ENCODE measurements around the gene PRICKLE3. TPM values are rescaled to one million over a fixed set of nuclear protein-coding genes. Genes with fewer than 3 reads are reported as not detected.

The PRICKLE3 gene
- total RNA-seq, 1 donor from 2014 or later, result 9.7 TPM

DNA sequence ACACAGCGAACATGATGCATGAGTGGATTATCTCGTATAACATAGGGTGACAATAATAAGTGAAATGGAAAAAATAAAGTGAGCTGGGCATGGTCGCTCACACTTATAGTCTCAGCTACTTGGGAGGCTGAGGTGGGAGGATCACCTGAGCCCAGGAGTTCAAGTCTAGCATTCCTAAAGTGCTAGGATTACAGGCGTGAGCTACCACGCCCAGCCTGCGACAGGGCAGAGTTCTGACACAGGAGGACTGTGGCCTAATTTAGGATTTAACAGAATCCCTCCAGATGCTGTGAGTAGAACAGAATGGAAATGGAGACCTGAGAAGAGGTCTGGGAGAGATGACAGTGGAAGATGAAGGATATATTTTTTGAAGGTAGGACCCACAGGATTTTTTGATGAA lies 3.4 kb upstream of the PRICKLE3 start:
- DNase-seq, result no peak
- Histone ChIP-seq H3K27ac (replicated peaks) (peak overlapping the region; percentile 93), H3K9me3 (replicated peaks) (no peaks in the 10 kb centered on the region), H3K27me3 (ENCODE audit: low read depth) (no peaks in the 10 kb centered on the region), H3K4me3 (no peak overlapping the region), H3K36me3 (no peaks in the 10 kb centered on the region), H3K4me1 (peaks cover 27% of the 10 kb centered on the region)
- TF ChIP-seq, protein P1, sequence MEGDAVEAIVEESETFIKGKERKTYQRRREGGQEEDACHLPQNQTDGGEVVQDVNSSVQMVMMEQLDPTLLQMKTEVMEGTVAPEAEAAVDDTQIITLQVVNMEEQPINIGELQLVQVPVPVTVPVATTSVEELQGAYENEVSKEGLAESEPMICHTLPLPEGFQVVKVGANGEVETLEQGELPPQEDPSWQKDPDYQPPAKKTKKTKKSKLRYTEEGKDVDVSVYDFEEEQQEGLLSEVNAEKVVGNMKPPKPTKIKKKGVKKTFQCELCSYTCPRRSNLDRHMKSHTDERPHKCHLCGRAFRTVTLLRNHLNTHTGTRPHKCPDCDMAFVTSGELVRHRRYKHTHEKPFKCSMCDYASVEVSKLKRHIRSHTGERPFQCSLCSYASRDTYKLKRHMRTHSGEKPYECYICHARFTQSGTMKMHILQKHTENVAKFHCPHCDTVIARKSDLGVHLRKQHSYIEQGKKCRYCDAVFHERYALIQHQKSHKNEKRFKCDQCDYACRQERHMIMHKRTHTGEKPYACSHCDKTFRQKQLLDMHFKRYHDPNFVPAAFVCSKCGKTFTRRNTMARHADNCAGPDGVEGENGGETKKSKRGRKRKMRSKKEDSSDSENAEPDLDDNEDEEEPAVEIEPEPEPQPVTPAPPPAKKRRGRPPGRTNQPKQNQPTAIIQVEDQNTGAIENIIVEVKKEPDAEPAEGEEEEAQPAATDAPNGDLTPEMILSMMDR (IDR thresholded peaks at IDR 0.05; ENCODE audit: borderline replicate concordance), result no peak
- intact Hi-C loops (cut with micrococcal nuclease), result no loop called here

DNA sequence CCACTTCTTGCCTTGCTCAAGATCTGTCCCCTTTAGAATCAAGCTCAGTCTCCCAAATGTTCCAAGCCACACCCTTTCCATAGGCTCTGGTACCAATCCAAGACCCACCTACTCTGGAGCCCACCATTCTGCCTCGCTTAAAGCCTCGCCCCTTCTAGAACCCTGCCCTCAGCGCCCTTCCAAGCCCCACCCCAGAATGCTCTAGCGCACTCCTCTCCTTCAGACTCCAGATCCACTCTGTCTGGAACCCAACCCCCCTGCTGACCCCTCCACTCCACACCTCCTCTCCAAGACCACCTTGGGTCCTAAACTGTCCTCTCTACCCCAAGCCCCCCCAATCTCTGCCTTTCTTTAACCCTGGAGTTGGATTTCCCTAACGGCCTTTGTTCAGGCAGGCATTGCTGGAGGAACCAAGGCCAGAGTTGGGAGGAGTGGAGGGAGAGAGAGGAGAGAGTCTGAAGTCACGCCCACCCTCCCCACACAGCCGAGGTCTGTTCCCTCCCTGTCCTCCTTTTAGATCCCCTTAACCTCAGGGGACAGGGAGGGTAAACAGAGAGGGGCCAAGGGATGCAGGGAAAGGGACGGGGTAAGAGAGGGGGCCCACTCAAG lies 2.4 kb upstream of the PRICKLE3 start:
- intact Hi-C loops (cut with micrococcal nuclease), result no loop called here
- peaks cover 32% of the 10 kb centered on the region for H3K4me1 ChIP-seq
- DNase-seq, result no peak
- no peak overlapping the region for H3K4me3 ChIP-seq
- H3K9me3 ChIP-seq (replicated peaks), result no peaks in the 10 kb centered on the region
- TF ChIP-seq, protein P1 (IDR thresholded peaks at IDR 0.05; ENCODE audit: borderline replicate concordance), result no peak
- peaks cover 1% of the 10 kb centered on the region for H3K36me3 ChIP-seq
- no peaks in the 10 kb centered on the region for H3K27me3 ChIP-seq (ENCODE audit: low read depth)
- H3K27ac ChIP-seq (replicated peaks), result no peak overlapping the region

DNA sequence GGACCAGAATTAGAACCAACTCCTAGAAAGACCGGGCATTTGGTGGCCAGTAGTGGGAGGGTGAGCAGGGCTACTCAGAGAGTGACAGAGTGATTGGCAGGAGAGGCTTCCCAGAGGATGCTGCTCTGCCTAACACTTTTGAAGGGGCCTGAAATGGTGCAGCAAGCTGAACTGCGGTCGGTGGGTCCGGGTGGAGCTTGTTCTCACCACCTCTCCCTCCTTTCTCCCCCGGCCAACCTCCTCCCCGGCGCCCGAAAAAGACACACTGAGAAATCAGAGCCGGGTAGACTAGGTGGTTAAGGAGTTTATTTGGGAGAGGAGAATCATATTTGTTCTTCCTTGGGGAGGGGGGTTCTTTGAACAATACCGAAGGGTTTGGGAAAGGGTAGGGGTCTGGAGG lies 1.4 kb upstream of the PRICKLE3 start:
- Histone ChIP-seq H3K4me3 (no peak overlapping the region), H3K4me1 (peaks cover 32% of the 10 kb centered on the region), H3K36me3 (peaks cover 11% of the 10 kb centered on the region), H3K27ac (replicated peaks) (peak overlapping the region; percentile 88), H3K27me3 (ENCODE audit: low read depth) (no peaks in the 10 kb centered on the region), H3K9me3 (replicated peaks) (no peaks in the 10 kb centered on the region)
- TF ChIP-seq, protein P1 (IDR thresholded peaks at IDR 0.05; ENCODE audit: borderline replicate concordance), result no peak
- intact Hi-C loops (cut with micrococcal nuclease), result no loop called here
- DNase-seq, result no peak

DNA sequence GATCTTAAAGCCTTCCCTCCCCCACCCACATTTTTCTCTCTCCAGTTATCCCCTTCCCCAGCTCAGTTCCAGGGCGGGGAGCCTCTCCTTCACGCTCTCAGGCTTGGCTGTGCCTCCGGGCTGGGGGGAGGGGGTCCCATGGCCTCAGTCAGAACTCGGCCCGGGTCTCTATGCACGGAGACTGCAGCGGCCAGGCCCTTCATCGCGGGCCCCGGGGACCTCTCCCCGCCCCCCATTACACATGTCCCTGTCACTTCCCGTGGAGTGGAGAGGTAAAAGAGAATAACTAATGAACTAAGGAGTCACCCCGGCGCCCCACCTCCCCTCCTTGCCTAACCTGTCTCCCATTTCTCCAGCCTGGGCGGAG lies 838 bp upstream of the PRICKLE3 start:
- Histone ChIP-seq H3K9me3 (replicated peaks) (no peaks in the 10 kb centered on the region), H3K4me1 (peaks cover 30% of the 10 kb centered on the region), H3K4me3 (no peak overlapping the region), H3K36me3 (peaks cover 16% of the 10 kb centered on the region), H3K27ac (replicated peaks) (peak overlapping the region; percentile 88), H3K27me3 (ENCODE audit: low read depth) (no peaks in the 10 kb centered on the region)
- intact Hi-C loops (cut with micrococcal nuclease), result no loop called here
- no peak for DNase-seq
- TF ChIP-seq, protein P1 (IDR thresholded peaks at IDR 0.05; ENCODE audit: borderline replicate concordance), result no peak

DNA sequence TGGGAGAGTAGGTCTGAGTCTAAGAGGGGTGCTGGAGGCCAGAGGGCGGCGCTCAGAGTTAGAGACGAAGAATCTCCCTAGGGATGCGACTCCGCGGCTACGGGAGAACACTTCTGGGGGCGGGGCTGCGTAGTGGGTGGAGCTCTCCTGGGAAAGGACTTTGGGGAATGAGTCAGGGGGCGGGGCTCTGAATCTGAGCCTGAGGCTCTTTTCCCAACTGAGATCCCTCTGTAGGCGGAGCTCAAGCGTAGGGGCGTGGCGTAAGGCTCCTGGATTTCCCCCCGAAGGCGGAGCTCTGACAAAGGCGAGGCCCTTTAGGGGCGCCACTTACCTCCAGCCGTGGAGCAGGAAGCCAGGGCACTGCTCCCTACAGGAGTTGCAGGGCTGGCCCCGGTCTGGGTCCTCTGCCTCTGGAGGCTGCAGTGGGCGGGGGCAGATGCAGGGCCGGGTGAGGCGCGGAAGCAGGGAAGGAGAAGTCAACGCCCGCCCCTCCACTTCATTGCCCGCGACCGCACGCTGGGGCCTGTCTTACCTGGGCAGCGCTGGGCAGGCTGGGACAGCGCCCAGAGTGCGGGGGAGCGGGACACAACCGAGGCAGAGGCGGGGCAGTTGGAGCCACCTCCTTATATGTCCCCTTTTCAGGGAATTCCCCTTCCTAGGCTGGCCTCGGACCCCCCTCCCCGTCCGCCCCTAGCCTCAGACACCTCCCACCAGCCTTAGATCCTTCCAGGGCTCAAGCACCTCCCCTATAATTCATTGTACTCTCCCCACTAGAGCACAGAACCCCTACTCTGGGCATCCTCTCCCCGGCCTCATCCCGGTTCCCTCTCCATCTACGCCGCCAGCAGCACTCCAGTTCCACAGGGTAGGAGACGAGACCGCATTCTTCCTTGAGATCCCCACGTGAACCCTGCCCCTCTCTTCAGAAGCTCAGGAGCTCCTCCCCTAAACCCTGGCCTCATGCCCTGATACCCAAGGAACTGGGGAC lies 1.6 kb downstream of the PRICKLE3 start:
- TF ChIP-seq, protein P1 (IDR thresholded peaks at IDR 0.05; ENCODE audit: borderline replicate concordance), result no peak
- Histone ChIP-seq H3K36me3 (peaks cover 26% of the 10 kb centered on the region), H3K9me3 (replicated peaks) (no peaks in the 10 kb centered on the region), H3K27ac (replicated peaks) (peak overlapping the region; percentile 88), H3K4me1 (peaks cover 15% of the 10 kb centered on the region), H3K4me3 (peak overlapping the region; percentile 69), H3K27me3 (ENCODE audit: low read depth) (no peaks in the 10 kb centered on the region)
- intact Hi-C loops (cut with micrococcal nuclease), result no loop called here
- peak; percentile 91 for DNase-seq

Data from left ventricle myocardium inferior (tissue), 1 donor.